GM18505 (cell line): ENCODE measurements around the gene FAM210B.

Source experiments
- ATAC-seq: cut with Tn5 transposase; IDR thresholded peaks from one replicate; pipeline ENCODE4 v1.9.1; 2021; ENCODE audit not compliant: unreplicated experiment
- POLR2A ChIP-seq: IDR thresholded peaks from 4 replicates; pipeline ENCODE4 v1.6.1; 2011; ENCODE audit warnings: borderline replicate concordance; ENCODE audit not compliant: insufficient read depth, insufficient read length; ENCODE audit errors: extremely low read depth

The FAM210B gene

DNA sequence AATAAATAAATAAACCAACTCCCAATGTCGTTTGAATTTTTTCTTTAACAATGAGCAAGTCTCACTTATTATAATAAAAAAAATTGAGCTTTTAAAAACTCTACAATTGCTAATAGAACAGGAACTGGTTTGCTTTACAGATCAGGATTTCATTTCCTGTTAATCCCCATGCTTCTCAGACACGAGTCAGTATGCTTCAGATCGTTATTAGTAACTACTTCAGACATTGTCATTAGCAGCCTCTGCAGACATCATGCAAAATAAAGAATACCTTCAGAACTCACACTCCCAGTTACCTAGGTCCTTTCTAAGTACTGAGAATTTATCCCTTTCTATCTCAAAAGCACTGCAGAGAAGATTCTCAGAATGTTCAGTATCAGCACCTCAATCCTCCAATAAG is 10.0 kb upstream of the FAM210B start:
- TF ChIP-seq POLR2A: no peak
- ATAC-seq: no peak

DNA sequence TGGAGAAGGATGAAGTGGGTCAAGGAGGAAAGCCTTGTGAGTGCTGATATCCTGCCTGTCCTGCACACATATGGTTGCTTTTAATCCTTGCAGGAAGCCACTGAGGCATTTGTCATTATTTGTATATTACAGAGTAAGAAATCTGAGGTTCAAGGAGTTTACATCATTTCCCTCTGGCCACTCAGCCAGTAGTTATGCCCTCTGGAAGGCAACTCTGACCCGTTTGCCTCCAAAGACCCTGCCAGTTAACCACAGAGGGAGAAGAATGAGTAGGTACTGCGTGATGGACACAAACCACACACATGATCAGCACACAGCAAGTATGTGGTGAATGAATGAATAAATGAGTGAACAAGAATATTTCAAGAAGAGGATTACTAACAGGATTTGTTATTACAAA is 7.9 kb upstream of the FAM210B start:
- no peak for ATAC-seq
- no peak for TF ChIP-seq POLR2A

DNA sequence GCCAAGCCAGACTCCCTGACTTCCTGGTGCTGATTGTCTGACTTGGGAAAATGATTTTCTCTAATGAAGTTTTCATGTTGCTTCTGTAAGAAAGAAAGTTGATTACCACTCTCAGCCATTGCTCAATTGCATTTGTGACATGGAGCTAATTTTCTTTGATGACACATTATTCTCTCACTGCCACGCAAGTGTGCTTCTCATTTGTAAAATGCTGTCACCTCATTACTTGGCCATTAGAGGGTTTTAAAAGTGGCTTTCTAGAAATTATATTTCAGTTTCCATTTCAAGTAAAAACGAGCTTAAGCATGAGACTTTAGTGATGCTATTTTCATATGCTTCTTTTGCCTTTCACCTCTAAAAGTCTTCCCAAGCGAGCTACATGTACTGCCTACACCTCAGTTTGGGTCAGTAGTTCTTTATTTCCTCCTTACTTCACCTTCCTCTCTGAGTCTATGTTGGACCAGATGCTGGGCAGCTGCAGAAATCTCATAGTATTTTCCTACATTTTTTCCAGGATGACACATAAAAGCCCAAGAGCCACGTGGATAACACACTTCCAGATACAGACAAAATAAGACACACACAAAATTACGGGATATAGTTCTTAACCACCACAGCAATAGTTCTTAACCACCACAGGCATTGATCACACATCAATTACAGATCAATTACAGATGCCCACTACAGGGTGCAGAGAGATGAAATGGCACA is 6.3 kb upstream of the FAM210B start:
- TF ChIP-seq POLR2A: no peak
- no peak for ATAC-seq

DNA sequence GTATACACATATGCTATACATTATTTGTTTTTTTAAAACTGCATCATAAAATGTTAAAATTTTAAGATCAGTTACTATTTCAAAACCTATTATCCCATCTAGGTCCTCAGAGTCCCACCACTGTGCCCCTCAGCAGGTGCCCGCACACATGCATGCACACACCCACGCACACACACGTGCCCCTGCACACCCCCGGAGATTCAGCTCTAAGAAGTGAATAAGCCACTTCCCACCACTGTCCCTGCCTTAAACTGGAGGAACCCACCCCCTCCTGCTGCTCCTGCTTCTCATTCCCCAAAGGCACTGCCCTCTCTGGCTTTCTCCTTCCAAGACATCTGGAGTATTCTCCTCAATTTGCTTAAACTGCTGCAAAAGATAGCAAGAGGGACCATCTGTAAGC is 5.4 kb upstream of the FAM210B start:
- ATAC-seq: no peak
- TF ChIP-seq POLR2A: no peak

DNA sequence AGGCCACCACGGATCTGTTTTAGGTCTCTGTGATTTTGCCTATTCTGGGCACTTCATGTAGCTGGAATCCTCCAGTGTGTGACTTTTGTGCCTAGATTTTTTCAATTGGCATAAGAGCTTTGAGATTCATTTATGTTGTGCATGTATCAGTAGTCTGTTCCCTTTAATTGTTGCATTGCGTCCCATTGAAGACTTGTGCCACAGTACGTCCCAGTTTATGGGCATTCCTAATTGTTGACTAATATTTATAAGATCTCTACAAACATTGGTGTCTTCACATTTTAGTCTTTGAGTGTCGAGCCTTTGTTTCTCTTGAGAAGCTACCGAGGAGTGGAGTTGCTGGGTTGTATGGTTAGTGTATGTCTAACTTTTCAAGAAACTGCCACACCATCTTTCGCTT is 704 bp upstream of the FAM210B start:
- TF ChIP-seq POLR2A: no peak
- no peak for ATAC-seq

DNA sequence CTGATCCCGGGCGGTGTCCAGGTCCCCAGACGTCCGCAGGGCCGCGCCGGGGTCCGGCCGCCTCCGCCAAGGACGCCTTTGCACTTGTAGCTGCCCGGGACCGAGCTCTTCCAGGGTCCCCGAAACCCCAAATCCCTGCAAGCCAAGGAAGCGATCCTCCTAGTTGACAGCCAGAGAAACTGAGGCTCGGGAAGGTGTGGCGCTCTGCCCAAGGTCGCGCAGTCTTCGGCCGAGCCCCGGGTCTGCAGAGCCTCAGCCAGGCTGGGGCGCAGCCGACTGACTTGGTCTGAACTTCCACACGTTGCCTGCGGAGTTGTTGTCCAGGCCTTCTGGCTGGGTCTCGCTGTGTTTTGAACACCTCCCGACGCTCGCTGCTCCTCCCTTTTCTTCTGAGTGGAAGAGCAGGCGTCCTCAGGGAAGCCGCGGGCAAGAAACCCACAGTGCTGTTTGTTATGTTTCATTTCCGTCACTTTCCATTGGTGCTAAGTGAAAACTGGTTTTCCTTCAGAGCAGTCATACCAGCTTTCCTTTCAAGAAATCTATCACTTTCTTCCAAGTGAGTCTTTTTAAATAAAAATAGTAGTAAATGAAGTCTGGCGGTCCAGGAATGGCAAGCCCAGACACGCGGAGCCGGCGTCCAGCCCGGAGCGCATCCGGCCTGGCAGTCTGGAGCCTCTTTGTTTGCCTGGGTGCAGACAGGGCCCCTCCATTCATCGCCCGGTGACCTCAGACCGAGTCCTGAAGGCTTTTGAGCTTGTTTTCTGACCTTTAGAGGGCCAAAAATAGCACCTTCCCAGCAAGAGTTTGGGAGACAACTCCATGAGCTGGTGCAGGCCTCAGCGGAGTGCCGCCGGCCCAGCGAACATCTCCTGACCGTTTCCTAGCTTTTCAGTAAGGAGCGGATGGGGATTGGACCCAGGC is 698 bp downstream of the FAM210B start:
- TF ChIP-seq POLR2A: no peak

DNA sequence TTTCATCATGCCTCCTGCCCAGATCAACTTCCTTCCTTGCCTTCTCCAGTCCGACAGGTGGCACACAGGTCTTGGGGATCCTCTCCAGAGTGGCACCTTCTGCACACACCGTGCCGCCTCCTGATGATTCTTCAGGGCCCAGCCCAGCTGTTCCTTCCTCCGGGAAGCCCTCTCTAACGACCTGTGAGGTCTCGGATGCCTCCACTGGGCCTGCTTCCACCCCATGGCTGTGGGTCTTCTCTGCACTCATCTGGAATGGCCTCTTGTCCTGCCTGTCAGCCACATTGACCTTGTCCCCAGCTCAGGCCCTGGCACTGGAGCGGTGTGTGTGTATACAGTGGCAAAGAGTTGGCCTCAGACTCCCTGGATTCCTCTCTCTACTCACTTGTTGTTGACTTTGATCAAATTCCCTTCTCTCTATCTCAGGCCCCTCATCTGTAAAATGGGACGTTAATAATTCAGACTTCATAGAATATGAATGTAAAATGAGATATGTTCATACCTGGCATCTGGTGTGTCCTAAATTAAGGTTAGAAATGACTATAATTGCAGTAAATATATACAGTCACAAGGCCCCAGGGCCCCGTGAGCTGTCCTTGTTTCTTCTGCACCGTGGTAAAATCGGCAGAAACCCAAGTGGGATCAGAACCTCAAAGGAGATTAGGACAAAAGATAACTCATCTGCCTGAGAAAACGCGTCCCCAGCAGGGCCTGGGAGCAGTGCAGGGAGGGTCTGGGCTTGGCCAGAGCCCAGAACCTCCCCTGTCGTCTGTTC is 1.5 kb downstream of the FAM210B start:
- no peak for TF ChIP-seq POLR2A

More for the DNA sequence above, 698 bp downstream of the FAM210B start:
- peak; percentile 21 for ATAC-seq

DNA sequence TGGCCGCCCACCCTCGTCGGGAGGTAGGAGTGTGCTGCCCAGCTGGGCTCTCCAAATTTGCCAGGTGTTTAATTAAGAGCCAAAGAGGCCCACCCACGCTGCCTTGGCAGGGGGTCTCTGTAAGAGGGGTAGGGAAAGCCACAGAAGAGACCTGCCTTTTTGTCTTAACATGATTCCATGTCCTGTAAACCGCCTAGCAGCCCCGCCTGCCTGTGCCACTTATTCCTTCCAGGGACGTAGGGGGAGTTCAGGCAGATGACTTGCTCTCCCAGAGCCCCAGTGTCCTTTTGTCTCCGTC is 2.1 kb downstream of the FAM210B start:
- no peak for ATAC-seq
- TF ChIP-seq POLR2A: no peak

More for the DNA sequence above, 1.5 kb downstream of the FAM210B start:
- no peak for ATAC-seq

DNA sequence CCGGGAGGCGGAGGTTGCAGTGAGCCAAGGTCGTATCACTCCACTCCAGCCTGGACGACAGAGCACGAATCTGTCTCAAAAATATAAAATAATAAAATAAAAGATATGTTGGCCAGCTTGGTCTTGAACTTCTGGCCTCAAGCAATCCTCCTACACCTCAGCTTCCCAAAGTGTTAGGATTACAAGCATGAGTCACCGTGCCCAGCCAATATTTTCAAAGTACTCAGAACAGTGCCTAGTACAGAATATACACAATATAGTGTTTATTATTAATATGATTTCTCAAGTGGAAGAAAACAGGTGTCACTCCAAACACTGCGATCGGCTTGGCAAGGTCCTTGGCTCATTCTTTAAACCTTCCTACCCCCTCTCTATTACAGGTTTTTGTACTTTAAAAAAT is 3.1 kb downstream of the FAM210B start:
- no peak for TF ChIP-seq POLR2A
- ATAC-seq: no peak

DNA sequence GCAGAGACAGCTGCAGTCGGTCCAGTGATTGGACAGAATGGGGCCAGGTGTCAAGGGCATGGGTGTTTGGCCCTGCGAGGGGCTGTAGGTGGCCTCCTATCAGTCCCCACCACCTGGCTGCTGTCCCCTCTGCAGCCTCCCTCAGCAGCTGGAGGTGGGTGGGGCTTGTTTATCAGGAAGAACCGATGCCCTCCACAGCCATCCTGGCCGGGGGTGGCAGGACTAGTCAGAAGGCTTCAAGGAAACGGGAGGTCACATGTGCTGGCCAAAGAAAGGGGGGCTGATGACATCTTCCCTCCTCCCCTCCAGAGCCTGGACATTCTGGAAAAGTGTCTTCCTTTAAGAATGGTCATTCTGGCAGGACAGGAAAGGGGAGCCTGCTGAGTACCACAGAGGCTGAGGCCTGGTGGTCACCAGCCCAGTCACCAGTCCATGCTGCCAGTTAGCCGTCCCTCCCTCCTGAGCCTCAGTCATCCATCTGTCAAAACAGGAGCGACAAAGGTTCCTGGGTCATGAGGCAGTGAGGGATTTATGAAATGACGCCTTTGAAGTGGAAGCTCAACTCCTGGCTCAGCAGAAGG is 4.1 kb downstream of the FAM210B start:
- ATAC-seq: no peak
- no peak for TF ChIP-seq POLR2A

DNA sequence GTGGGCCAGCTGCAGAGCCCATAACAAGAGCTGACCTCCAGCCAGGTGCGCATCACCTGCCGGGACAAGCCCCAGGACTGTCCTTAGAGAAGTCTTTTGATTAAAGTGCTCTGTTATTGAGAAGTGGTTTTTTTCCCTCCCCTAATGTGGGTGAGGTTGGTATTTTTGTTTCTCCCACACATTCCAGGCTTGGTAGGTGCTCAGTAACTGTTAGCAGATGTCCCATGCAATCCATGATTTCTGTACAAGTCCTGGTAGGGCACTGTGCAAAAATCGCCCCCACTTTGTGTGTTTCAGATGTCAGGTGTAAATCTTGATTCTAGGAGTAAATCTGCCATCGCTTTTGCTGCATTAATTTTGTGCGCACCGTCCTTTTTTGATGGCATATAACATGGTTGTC is 4.7 kb downstream of the FAM210B start:
- ATAC-seq: no peak
- no peak for TF ChIP-seq POLR2A

DNA sequence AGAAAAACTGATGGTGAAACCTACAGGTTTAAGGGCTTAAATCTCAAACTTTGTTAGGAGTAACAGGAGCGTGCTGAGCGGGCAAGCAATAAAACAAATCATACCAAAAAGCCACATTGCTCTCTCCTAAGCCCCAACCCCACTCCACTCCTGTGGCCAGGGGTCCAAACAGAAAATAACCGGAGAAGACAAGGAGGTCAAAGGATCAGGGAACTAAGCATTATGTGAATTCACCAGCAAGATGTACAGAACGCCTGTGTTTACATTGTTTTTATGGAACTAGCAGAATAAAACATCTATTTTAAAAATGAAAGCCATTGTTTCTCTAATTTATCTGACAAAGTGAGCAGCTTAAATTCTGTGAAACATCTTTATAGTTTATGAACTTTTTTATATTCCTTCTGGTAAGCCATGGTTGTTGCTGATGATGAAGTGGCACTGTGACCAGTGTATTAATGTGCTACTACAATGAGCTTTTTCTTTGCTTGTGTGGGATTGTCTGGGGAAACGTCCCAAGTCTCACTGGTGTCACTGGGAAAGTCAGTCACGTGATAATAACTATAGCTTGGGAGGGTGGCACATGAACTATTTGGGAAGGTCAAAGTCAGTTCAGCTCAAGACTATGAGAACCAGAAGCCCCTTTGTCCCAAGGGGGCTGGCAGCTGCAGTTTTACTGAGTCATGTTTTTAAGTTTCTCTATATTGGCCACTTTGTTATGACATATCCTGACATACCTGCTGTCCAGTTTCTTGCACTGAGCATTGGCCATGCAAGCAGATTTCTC is 9.8 kb downstream of the FAM210B start:
- TF ChIP-seq POLR2A: no peak
- ATAC-seq: no peak
